Measurements from ENCODE around the gene NFASC.

NFASC gene

DNA sequence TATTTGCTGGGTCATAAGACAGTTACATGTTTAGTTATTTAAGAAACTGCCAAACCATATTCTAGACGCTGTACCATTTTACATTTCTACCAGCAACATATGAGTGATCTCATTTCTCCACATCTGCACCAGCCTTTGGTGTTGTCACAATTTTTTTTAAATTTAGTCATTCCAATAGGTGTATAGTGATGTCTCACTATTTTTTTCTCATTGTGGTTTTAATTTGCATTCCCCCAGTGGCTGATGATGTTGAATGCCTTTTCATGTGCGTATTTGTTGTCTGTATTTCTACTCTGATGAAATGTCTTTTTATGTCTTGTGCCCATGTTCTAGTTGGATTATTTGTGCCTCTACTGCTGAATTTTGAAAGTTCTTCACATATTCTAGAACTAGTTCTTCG is 38.4 kb downstream of the NFASC start:
- Histone ChIP-seq H3K4me3 (no peak overlapping the region), H3K27ac (no peak overlapping the region), H3K9me3 (replicated peaks in 1 of 11) (peaks cover 2 to 11% (median 6%) of the 10 kb centered on the region in 11 experiments; a peak in 18 of 22 replicates), H3K4me2 (peak overlapping the region in 5 of 11 experiments; percentile 3 to 34 (median 22); a peak in 7 of 22 replicates), H3K4me1 (peaks cover 6 to 27% (median 14%) of the 10 kb centered on the region in 10 experiments; a peak in 16 of 20 replicates), H4K20me1 (no peaks in the 10 kb centered on the region), H3K36me3 (no peaks in the 10 kb centered on the region), H3K9ac (no peak overlapping the region), H3K27me3 (no peaks in the 10 kb centered on the region)
- no peak for TF ChIP-seq Cebpa-rat (IDR thresholded peaks at IDR 0.05)

DNA sequence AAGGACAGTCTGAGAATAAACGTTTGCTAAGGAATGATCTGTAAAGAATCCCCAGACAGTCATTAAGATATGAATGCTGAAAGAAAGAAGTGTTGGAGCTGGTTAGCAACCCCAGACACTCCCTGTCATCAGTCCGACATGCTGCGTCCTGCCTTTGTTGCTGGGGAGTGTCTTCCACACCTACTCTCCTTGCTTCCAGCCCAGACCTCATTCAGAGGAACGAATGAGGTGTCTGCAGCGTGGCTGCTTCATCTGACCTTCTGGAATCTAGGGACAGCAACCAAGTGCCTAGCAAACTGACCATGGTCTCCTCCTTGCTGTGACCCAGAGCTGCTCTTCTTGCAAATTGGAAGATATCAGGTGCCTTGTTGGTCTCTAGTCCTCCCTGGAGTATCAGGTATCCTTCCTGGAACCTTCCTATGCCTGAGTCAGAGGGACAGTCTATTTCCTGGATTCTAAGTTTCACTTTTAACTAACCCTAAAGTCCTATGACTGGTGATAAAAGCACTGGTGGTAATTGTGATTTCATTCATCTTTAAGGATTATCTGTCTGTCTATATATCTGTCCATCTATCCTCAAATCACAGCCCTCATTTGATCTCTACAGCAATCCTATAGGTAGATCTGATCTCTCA is 45.3 kb downstream of the NFASC start:
- Histone ChIP-seq H3K27ac (no peak overlapping the region), H3K4me2 (no peak overlapping the region)

DNA sequence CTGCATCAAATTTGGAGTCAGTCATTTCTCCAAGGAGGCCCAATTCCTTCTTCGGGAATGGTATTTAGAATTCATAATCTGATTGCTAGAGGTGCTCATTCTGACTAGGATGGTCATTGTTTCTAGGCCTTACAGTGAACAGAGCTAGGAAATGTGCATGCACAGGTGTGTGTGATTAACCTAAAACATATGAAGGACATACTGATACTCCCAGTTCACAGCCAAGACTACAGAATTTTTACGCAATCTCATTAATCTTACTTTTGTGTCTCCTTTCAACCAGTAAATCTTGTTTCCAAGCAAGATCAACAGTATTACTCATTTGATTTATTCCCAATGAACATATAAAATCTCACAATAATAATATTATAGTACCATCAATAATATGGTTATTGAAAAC is 47.1 kb downstream of the NFASC start:
- Histone ChIP-seq H3K4me3 (no peak overlapping the region), H3K9me3 (replicated peaks in 1 of 11) (peaks cover 0 to 17% (median 6%) of the 10 kb centered on the region in 11 experiments; a peak in 15 of 22 replicates), H3K4me1 (peaks cover 0 to 22% (median 12%) of the 10 kb centered on the region in 10 experiments; a peak in 12 of 20 replicates), H3K27me3 (no peaks in the 10 kb centered on the region), H3K27ac (no peak overlapping the region), H4K20me1 (no peaks in the 10 kb centered on the region), H3K9ac (no peak overlapping the region), H3K4me2 (no peak overlapping the region), H3K36me3 (no peaks in the 10 kb centered on the region)
- TF ChIP-seq Cebpa-rat (IDR thresholded peaks at IDR 0.05): no peak

More for the DNA sequence above, 45.3 kb downstream of the NFASC start:
- Histone ChIP-seq H3K9ac (no peak overlapping the region), H3K4me1 (peaks cover 6 to 24% (median 22%) of the 10 kb centered on the region in 10 experiments; a peak in 18 of 20 replicates), H3K27me3 (no peaks in the 10 kb centered on the region), H4K20me1 (no peaks in the 10 kb centered on the region), H3K4me3 (no peak overlapping the region), H3K9me3 (replicated peaks in 1 of 11) (peaks cover 0 to 17% (median 6%) of the 10 kb centered on the region in 11 experiments; a peak in 15 of 22 replicates), H3K36me3 (no peaks in the 10 kb centered on the region)
- TF ChIP-seq Cebpa-rat (IDR thresholded peaks at IDR 0.05): no peak

DNA sequence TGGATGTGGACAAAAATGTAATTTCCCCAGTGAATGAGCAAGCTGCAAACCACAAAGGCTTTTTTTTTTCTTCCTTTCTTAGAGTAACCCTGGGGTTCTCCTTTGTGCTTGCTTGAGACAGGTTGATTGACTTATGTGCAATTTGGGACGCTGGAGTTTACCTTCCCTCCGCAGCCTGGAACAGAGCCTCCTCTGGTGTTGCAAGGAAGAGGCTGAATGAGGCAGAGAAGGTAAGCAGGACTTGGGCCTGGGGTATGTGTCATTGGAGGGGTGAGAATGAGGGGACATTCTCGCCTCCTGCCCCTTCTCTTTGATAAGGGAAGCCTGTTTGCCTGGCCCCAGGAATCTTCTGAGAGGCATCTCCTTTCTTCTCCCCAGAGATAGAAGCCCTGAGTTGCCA is 49.8 kb downstream of the NFASC start:
- Histone ChIP-seq H4K20me1 (no peaks in the 10 kb centered on the region; a peak in 1 of 22 replicates), H3K9me3 (replicated peaks in 1 of 11) (peaks cover 0 to 7% (median 0%) of the 10 kb centered on the region in 11 experiments; a peak in 1 of 22 replicates), H3K4me1 (peaks cover 0 to 28% (median 12%) of the 10 kb centered on the region in 10 experiments; a peak in 12 of 20 replicates), H3K27ac (no peak overlapping the region), H3K36me3 (no peaks in the 10 kb centered on the region), H3K4me2 (peak overlapping the region in 8 of 11 experiments; percentile 10 to 68 (median 41); a peak in 12 of 22 replicates), H3K27me3 (no peaks in the 10 kb centered on the region), H3K9ac (no peak overlapping the region), H3K4me3 (no peak overlapping the region)
- TF ChIP-seq Cebpa-rat (IDR thresholded peaks at IDR 0.05): no peak

DNA sequence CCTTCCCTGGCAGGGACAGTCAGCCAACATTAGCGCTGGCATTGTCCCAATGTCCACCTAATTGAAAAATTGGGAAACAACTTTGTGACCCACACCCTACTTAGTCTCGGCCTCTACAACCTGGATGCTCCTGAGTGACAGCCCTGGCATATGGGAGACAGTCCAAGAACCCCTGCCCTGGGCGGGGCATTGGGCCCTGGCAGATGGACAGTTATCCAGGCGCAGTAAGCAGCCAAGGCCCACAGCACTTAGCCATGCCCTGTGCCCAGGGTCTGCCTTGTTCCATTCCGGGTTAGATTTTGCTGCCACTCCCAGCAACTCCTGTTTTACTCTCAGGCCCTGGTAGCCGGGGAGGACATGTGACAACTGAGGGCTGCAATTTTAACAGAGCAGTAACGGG is 50.3 kb downstream of the NFASC start:
- H3K4me1 ChIP-seq: peaks cover 0 to 28% (median 12%) of the 10 kb centered on the region in 10 experiments; a peak in 12 of 20 replicates
- H3K4me2 ChIP-seq: peak overlapping the region in 7 of 11 experiments; percentile 19 to 68 (median 56); a peak in 11 of 22 replicates
- no peak overlapping the region for H3K4me3 ChIP-seq
- no peaks in the 10 kb centered on the region; a peak in 1 of 22 replicates for H4K20me1 ChIP-seq
- H3K27ac ChIP-seq: no peak overlapping the region
- no peak overlapping the region for H3K9ac ChIP-seq
- no peaks in the 10 kb centered on the region for H3K27me3 ChIP-seq
- H3K36me3 ChIP-seq: no peaks in the 10 kb centered on the region
- TF ChIP-seq Cebpa-rat (IDR thresholded peaks at IDR 0.05): no peak
- H3K9me3 ChIP-seq (replicated peaks in 1 of 11): peaks cover 0 to 7% (median 0%) of the 10 kb centered on the region in 11 experiments; a peak in 1 of 22 replicates

DNA sequence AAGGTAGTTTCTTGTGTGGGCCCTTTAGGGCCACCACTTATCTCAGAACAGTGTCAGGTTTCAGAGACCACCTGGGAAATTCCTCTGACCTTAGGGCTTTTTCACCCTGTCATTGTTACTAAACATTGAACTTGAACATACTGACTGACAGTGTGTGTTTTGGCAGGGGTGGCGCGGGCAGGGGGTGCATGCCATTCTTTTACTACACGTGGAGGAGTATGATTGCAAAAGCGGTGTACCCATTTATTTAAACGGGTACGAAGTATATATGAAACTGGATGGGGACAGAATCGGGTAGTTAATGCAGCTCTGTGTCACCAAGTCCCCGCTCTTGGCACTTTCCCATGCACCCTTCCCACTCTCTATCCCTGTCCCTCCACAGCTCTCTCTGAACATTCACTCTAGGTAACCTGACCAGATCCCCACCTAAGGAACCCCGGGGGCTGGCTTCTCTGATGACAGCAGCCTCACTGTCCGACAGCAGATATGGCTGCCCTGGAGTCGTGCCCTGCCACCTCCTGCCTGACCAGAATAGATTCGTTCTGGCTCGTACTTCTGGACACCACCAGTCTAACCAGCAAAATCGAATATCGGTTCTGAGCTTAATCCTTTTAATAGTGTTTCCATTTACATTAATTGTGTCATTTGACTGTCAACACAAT is 51.3 kb downstream of the NFASC start:
- peaks cover 0 to 28% (median 12%) of the 10 kb centered on the region in 10 experiments; a peak in 12 of 20 replicates for H3K4me1 ChIP-seq
- H3K27ac ChIP-seq: no peak overlapping the region
- H3K9ac ChIP-seq: no peak overlapping the region

DNA sequence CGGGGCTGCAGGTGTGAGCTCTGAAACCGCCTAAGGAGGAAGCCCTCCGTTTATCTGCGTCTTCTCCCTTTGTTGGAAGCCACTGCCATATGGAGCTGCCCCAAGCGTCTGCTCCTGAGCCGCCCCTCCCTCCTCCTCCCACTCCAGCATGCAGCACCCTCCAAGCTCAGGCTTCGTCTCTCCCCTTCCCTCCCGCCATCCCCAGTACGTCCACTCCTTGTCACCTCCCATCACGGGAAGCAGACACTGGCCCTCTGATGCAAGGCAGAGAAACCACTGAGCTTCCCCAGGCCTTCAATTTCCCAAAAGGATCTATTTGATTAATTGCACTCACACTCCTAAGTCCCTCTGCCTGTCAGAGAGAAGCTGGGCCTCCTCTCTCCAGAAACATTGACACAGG is 52.5 kb downstream of the NFASC start:
- H3K27ac ChIP-seq: no peak overlapping the region
- H3K4me1 ChIP-seq: peaks cover 0 to 37% (median 20%) of the 10 kb centered on the region in 10 experiments; a peak in 14 of 20 replicates
- no peak overlapping the region for H3K4me3 ChIP-seq
- H3K4me2 ChIP-seq: peak overlapping the region in 2 of 11 experiments; percentile 21 to 32; a peak in 5 of 22 replicates
- no peaks in the 10 kb centered on the region for H3K27me3 ChIP-seq
- no peak overlapping the region for H3K9ac ChIP-seq
- no peaks in the 10 kb centered on the region for H3K9me3 ChIP-seq (replicated peaks in 1 of 11)
- H3K36me3 ChIP-seq: no peaks in the 10 kb centered on the region
- TF ChIP-seq Cebpa-rat (IDR thresholded peaks at IDR 0.05): no peak
- no peaks in the 10 kb centered on the region; a peak in 1 of 22 replicates for H4K20me1 ChIP-seq

More for the DNA sequence above, 51.3 kb downstream of the NFASC start:
- no peak overlapping the region for H3K4me3 ChIP-seq
- no peaks in the 10 kb centered on the region for H3K27me3 ChIP-seq
- no peak overlapping the region for H3K4me2 ChIP-seq
- no peak for TF ChIP-seq Cebpa-rat (IDR thresholded peaks at IDR 0.05)
- H3K9me3 ChIP-seq (replicated peaks in 1 of 11): peaks cover 0 to 7% (median 0%) of the 10 kb centered on the region in 11 experiments; a peak in 1 of 22 replicates
- H4K20me1 ChIP-seq: no peaks in the 10 kb centered on the region; a peak in 1 of 22 replicates
- no peaks in the 10 kb centered on the region for H3K36me3 ChIP-seq

DNA sequence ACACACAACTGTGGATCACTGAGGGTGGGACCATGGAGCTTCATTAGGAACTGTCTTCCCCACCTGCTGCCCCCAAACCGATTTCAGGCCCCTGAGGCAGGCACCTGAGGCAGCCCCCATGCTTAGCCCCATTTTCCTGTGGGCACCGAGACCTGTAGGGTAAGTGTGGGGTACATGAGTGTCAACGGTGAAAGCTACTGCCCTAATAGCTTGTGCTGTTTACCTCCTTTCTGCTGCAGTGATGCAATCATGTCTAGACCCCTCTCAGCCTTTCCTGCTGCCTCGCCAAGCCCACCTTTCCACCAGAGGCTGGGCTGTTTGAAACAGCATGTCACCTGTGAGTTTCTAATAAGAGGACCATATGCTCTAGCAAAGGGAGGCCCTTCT is 53.0 kb downstream of the NFASC start:
- H4K20me1 ChIP-seq: no peaks in the 10 kb centered on the region; a peak in 1 of 22 replicates
- H3K9ac ChIP-seq: no peak overlapping the region
- H3K4me2 ChIP-seq: peak overlapping the region in 1 of 11 experiments; percentile 32; a peak in 3 of 22 replicates
- no peak overlapping the region for H3K27ac ChIP-seq
- H3K36me3 ChIP-seq: no peaks in the 10 kb centered on the region
- H3K27me3 ChIP-seq: no peaks in the 10 kb centered on the region
- no peak for TF ChIP-seq Cebpa-rat (IDR thresholded peaks at IDR 0.05)
- H3K4me1 ChIP-seq: peaks cover 0 to 41% (median 25%) of the 10 kb centered on the region in 10 experiments; a peak in 14 of 20 replicates
- no peak overlapping the region for H3K4me3 ChIP-seq
- H3K9me3 ChIP-seq (replicated peaks in 1 of 11): no peaks in the 10 kb centered on the region

Measured in BLaER1 treated with 17β-estradiol and CSF1 and Interleukin-3, amounts not matched to agents 10 nM and 100 nM (cell line).